ENCODE measurements around the gene RBM15. TPM values are rescaled to one million over a fixed set of nuclear protein-coding genes. Genes with fewer than 3 reads are reported as not detected.
A peak's percentile ranks its signal among the peaks of the same experiment; 100 is the strongest.

RBM15 gene
- total and polyA plus RNA-seq, 10 donors, result 3.6 to 63.7 (median 37.5) TPM

- intact Hi-C loops (cut with DNase I; ENCODE audit: low total_unique reads), result no loop called here
These were observed 8.9 kb downstream of the RBM15 start for GRCh38 chr1:110348050-110348449.

GRCh38 chr1:110348771-110349170 is 9.6 kb downstream of the RBM15 start:
- intact Hi-C loops (cut with DNase I; ENCODE audit: low total_unique reads), result no loop called here
- H3K9me3 ChIP-seq, result no peaks in the 10 kb centered on the region
- TF ChIP-seq CTCF (IDR thresholded peaks at IDR 0.05 in 8 of 11, conservative IDR thresholded peaks at IDR 0.05 in 3 of 11) (no peak), POLR2AphosphoS5 (IDR thresholded peaks at IDR 0.05) (no peak), POLR2A (IDR thresholded peaks at IDR 0.05) (no peak)
- no peaks in the 10 kb centered on the region for H3K27me3 ChIP-seq (replicated peaks in 1 of 7)
- H3K4me1 ChIP-seq, result peaks cover 34 to 98% (median 82%) of the 10 kb centered on the region in 6 donors
- no peak overlapping the region for H3K4me3 ChIP-seq
- H3K27ac ChIP-seq, result peak overlapping the region in 2 of 8 donors; percentile 28 to 29
- H3K36me3 ChIP-seq, result peaks cover 0 to 78% (median 26%) of the 10 kb centered on the region in 6 donors
- no peak for DNase-seq

More at GRCh38 chr1:110348050-110348449, 8.9 kb downstream of the RBM15 start:
- H3K27ac ChIP-seq, result peak overlapping the region in 2 of 8 donors; percentile 1 to 28
- H3K4me3 ChIP-seq, result no peak overlapping the region
- TF ChIP-seq POLR2A (IDR thresholded peaks at IDR 0.05) (no peak), CTCF (IDR thresholded peaks at IDR 0.05 in 8 of 11, conservative IDR thresholded peaks at IDR 0.05 in 3 of 11) (no peak), POLR2AphosphoS5 (IDR thresholded peaks at IDR 0.05) (no peak)
- no peak for DNase-seq
- H3K36me3 ChIP-seq, result peaks cover 0 to 79% (median 27%) of the 10 kb centered on the region in 6 donors
- peaks cover 41 to 98% (median 89%) of the 10 kb centered on the region in 6 donors for H3K4me1 ChIP-seq
- 39 to 71% (median 49%) methylated on average over 2 of the region's 2 CpGs for WGBS, 5 donors
- no peaks in the 10 kb centered on the region for H3K27me3 ChIP-seq (replicated peaks in 1 of 7)
- no peaks in the 10 kb centered on the region for H3K9me3 ChIP-seq

DNA sequence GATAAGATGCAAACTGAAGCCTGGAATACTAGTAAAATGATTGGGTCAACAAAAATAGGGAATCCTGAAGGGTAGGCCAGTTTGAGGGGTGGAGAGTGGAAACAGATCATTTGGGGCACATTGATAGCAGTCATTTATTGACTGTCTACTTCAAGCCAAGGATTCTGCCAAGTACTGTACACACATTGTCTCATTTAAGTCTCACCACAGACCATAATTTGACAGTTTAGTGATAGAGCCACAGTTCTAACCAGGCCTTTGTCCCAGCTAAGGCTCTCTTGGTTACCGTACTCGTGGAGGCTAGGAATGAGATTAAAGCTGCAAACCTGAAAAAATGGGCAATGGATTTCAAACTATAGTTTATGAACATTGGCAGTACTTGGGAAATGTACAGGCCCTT is 11.2 kb downstream of the RBM15 start:
- TF ChIP-seq POLR2A (IDR thresholded peaks at IDR 0.05) (no peak), CTCF (IDR thresholded peaks at IDR 0.05 in 8 of 11, conservative IDR thresholded peaks at IDR 0.05 in 3 of 11) (no peak), POLR2AphosphoS5 (IDR thresholded peaks at IDR 0.05) (no peak)
- peaks cover 0 to 67% (median 23%) of the 10 kb centered on the region in 6 donors for H3K36me3 ChIP-seq
- no peak overlapping the region for H3K27ac ChIP-seq
- intact Hi-C loops (cut with DNase I; ENCODE audit: low total_unique reads), result no loop called here
- no peaks in the 10 kb centered on the region for H3K27me3 ChIP-seq (replicated peaks in 1 of 7)
- H3K4me3 ChIP-seq, result no peak overlapping the region
- H3K4me1 ChIP-seq, result peaks cover 24 to 90% (median 66%) of the 10 kb centered on the region in 6 donors
- WGBS, 5 donors, result 88 to 97% (median 93%) methylated on average over 2 of the region's 2 CpGs
- no peaks in the 10 kb centered on the region for H3K9me3 ChIP-seq
- DNase-seq, result no peak

GRCh38 chr1:110355321-110355720 is 16.1 kb downstream of the RBM15 start:
- intact Hi-C loops (cut with DNase I; ENCODE audit: low total_unique reads), result no loop called here
- Histone ChIP-seq H3K4me1 (peaks cover 0 to 77% (median 18%) of the 10 kb centered on the region in 6 donors), H3K36me3 (peaks cover 0 to 66% (median 21%) of the 10 kb centered on the region in 6 donors), H3K27me3 (replicated peaks in 1 of 7) (no peaks in the 10 kb centered on the region), H3K9me3 (no peaks in the 10 kb centered on the region), H3K4me3 (no peak overlapping the region), H3K27ac (no peak overlapping the region)
- TF ChIP-seq POLR2AphosphoS5 (IDR thresholded peaks at IDR 0.05), result no peak
- no peak for TF ChIP-seq CTCF (IDR thresholded peaks at IDR 0.05 in 8 of 11, conservative IDR thresholded peaks at IDR 0.05 in 3 of 11)
- TF ChIP-seq POLR2A (IDR thresholded peaks at IDR 0.05), result no peak
- 51 to 83% (median 67%) methylated on average over 1 of the region's 1 CpG for WGBS, 5 donors
- no peak for DNase-seq

Measured in spleen (tissue), 11 donors.